PC-3 (cell line): ENCODE measurements around the gene TBC1D13.

Experiments
- EZH2phosphoT487 ChIP-seq: fragments of 300-600 bp; sonication (generic); IDR thresholded peaks from 2 replicates; pipeline ENCODE4 v1.6.1; 2018; ENCODE audit warnings: mild to moderate bottlenecking, antibody characterized with exemption, low read length, borderline replicate concordance
- TF ChIP-seq, protein P1 (sequence below): fragments of 300-600 bp; sonication (generic); conservative IDR thresholded peaks from 2 replicates; pipeline ENCODE4 v1.5.1; 2017; ENCODE audit warnings: antibody characterized with exemption, low read depth, mild to moderate bottlenecking, low read length

DNA sequence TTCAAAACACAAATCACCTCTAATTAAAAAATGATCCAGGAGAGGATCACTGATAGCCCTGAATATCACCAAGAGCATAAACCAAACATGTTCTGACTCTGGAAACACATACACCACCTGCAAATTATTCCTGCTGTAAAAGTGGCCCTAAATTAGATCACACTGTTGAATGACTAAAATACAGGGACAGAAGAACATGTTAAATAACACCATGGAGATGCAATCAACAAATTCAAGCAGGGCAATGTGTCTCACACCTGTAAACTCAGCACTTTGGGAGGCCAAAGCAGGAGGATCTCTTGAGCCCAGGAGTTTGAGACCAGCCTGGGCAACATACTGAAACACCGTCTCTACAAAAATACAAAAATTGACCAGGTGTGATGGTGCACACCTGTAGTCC lies 60.8 kb downstream of the TBC1D13 start:
- TF ChIP-seq, protein P1, sequence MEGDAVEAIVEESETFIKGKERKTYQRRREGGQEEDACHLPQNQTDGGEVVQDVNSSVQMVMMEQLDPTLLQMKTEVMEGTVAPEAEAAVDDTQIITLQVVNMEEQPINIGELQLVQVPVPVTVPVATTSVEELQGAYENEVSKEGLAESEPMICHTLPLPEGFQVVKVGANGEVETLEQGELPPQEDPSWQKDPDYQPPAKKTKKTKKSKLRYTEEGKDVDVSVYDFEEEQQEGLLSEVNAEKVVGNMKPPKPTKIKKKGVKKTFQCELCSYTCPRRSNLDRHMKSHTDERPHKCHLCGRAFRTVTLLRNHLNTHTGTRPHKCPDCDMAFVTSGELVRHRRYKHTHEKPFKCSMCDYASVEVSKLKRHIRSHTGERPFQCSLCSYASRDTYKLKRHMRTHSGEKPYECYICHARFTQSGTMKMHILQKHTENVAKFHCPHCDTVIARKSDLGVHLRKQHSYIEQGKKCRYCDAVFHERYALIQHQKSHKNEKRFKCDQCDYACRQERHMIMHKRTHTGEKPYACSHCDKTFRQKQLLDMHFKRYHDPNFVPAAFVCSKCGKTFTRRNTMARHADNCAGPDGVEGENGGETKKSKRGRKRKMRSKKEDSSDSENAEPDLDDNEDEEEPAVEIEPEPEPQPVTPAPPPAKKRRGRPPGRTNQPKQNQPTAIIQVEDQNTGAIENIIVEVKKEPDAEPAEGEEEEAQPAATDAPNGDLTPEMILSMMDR: no peak
- TF ChIP-seq EZH2phosphoT487: no peak
